Measurements from ENCODE around the gene DDIT4.

DNA sequence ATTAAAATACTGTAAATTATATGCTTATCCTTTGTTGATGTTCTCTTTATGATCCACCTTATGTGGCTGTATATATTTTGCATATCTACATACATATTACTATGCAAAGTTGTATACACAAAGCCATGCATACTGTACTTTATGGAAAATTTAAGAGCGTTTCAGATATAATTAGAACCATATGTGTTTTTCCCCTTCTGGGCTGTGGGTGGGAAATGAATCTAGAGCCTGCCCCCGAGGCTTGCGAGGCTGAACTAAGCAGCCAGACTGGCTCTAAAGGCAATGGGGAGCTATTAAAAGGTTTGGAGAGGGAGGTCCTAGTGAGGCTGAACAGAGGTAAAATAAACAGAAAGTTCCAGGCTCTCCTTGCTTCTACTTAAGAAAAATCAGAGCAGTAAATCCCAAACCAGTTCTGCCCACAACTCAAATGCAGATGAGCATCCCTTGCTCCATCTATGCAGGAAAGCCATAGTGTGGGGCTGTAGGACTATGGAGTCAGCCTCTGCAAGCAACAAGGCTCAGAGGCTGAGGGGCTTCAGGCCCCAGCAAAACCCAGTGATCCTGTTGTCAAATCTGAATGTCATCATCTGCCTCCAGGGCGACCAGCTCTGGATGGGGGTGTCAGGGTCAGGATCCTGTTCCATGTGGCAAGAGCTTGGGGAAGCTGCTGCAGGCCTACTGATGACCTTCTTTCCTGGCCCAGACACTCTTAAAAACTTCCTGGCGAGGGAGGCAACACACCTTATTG lies 14.1 kb upstream of the DDIT4 start:
- TF ChIP-seq, protein P1, sequence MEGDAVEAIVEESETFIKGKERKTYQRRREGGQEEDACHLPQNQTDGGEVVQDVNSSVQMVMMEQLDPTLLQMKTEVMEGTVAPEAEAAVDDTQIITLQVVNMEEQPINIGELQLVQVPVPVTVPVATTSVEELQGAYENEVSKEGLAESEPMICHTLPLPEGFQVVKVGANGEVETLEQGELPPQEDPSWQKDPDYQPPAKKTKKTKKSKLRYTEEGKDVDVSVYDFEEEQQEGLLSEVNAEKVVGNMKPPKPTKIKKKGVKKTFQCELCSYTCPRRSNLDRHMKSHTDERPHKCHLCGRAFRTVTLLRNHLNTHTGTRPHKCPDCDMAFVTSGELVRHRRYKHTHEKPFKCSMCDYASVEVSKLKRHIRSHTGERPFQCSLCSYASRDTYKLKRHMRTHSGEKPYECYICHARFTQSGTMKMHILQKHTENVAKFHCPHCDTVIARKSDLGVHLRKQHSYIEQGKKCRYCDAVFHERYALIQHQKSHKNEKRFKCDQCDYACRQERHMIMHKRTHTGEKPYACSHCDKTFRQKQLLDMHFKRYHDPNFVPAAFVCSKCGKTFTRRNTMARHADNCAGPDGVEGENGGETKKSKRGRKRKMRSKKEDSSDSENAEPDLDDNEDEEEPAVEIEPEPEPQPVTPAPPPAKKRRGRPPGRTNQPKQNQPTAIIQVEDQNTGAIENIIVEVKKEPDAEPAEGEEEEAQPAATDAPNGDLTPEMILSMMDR (IDR thresholded peaks at IDR 0.05), result no peak
- no peak for TF ChIP-seq EZH2 (IDR thresholded peaks at IDR 0.05)

Data from neural progenitor cell (in vitro differentiated cells).